ENCODE measurements around the gene EXOC4. TPM values are rescaled to one million over a fixed set of nuclear protein-coding genes. Genes with fewer than 3 reads are reported as not detected.

The EXOC4 gene
- total RNA-seq, 1 donor from 2014 or later = 67.7 TPM

GRCh38 chr7:133246558-133246957 lies 6.3 kb upstream of the EXOC4 start:
- Mint-ChIP-seq H3K27me3 (ENCODE audit: low read depth) (no peaks in the 10 kb centered on the region), H3K27ac (ENCODE audit: unreplicated experiment) (no peak overlapping the region), H3K4me3 (ENCODE audit: unreplicated experiment) (no peak overlapping the region), H3K9me3 (ENCODE audit: low read depth) (peaks cover 16% of the 10 kb centered on the region), H3K36me3 (ENCODE audit: low read depth) (peaks cover 3% of the 10 kb centered on the region), H3K4me1 (ENCODE audit: low read depth) (no peaks in the 10 kb centered on the region)
- DNase-seq (ENCODE audit: low spot score) = no peak
- no peak for TF ChIP-seq CTCF (IDR thresholded peaks at IDR 0.05)

GRCh38 chr7:133248901-133249300 lies 4.0 kb upstream of the EXOC4 start:
- no peaks in the 10 kb centered on the region for H3K27me3 Mint-ChIP-seq (ENCODE audit: low read depth)
- H3K9me3 Mint-ChIP-seq (ENCODE audit: low read depth) = peaks cover 16% of the 10 kb centered on the region
- no peak for TF ChIP-seq CTCF (IDR thresholded peaks at IDR 0.05)
- peaks cover 3% of the 10 kb centered on the region for H3K36me3 Mint-ChIP-seq (ENCODE audit: low read depth)
- H3K4me3 Mint-ChIP-seq (ENCODE audit: unreplicated experiment) = no peak overlapping the region
- no peak overlapping the region for H3K27ac Mint-ChIP-seq (ENCODE audit: unreplicated experiment)
- H3K4me1 Mint-ChIP-seq (ENCODE audit: low read depth) = peaks cover 10% of the 10 kb centered on the region
- no peak for DNase-seq (ENCODE audit: low spot score)

- Mint-ChIP-seq H3K4me3 (ENCODE audit: unreplicated experiment) (peak overlapping the region; percentile 38), H3K27me3 (ENCODE audit: low read depth) (no peaks in the 10 kb centered on the region), H3K36me3 (ENCODE audit: low read depth) (peaks cover 3% of the 10 kb centered on the region), H3K27ac (ENCODE audit: unreplicated experiment) (no peak overlapping the region), H3K4me1 (ENCODE audit: low read depth) (peaks cover 26% of the 10 kb centered on the region), H3K9me3 (ENCODE audit: low read depth) (peaks cover 16% of the 10 kb centered on the region)
- DNase-seq (ENCODE audit: low spot score) = no peak
- no peak for TF ChIP-seq CTCF (IDR thresholded peaks at IDR 0.05)
Measured at GRCh38 chr7:133252506-133252857, 396 bp upstream of the EXOC4 start.

DNA sequence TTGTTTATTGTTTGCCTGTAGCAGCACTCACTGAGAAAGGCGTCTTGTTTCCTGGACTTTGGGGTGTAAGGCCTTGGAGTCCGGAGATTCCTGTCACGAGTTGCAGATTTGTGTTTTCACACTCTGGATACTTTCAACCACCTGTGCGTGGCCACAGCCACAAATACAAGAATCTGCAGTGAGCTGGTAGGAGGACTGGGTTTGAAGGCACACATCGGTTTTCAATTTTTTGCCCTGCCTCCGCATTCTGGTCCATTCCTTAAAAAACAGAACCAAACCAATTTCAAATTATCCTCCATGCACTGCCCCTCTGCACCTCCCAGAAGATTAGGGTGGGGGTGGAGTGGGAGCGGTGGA lies 619 bp downstream of the EXOC4 start:
- H3K4me3 Mint-ChIP-seq (ENCODE audit: unreplicated experiment) = peak overlapping the region; percentile 88
- peaks cover 12% of the 10 kb centered on the region for H3K9me3 Mint-ChIP-seq (ENCODE audit: low read depth)
- no peak for TF ChIP-seq CTCF (IDR thresholded peaks at IDR 0.05)
- DNase-seq (ENCODE audit: low spot score) = no peak
- H3K36me3 Mint-ChIP-seq (ENCODE audit: low read depth) = peaks cover 3% of the 10 kb centered on the region
- no peaks in the 10 kb centered on the region for H3K27me3 Mint-ChIP-seq (ENCODE audit: low read depth)
- H3K27ac Mint-ChIP-seq (ENCODE audit: unreplicated experiment) = peak overlapping the region; percentile 95
- H3K4me1 Mint-ChIP-seq (ENCODE audit: low read depth) = peaks cover 26% of the 10 kb centered on the region

GRCh38 chr7:133255486-133255885 lies 2.6 kb downstream of the EXOC4 start:
- Mint-ChIP-seq H3K27ac (ENCODE audit: unreplicated experiment) (no peak overlapping the region), H3K27me3 (ENCODE audit: low read depth) (no peaks in the 10 kb centered on the region), H3K4me1 (ENCODE audit: low read depth) (peaks cover 26% of the 10 kb centered on the region), H3K36me3 (ENCODE audit: low read depth) (no peaks in the 10 kb centered on the region), H3K9me3 (ENCODE audit: low read depth) (no peaks in the 10 kb centered on the region), H3K4me3 (ENCODE audit: unreplicated experiment) (no peak overlapping the region)
- no peak for DNase-seq (ENCODE audit: low spot score)
- no peak for TF ChIP-seq CTCF (IDR thresholded peaks at IDR 0.05)

All from chondrocyte (in vitro differentiated cells).